HepG2 (cell line): Measurements from ENCODE around the gene PHB1. TPM values are rescaled to one million over a fixed set of nuclear protein-coding genes. Genes with fewer than 3 reads are reported as not detected.

Source experiments
- ATF7-NPFF ChIP-seq: sonication (generic); formaldehyde crosslinking; IDR thresholded peaks from 2 replicates; pipeline ENCODE4 v1.8.1; 2023; ENCODE audit warnings: mild to moderate bottlenecking, low read depth, missing genetic modification reagents, moderate library complexity
- CHD2 ChIP-seq: IDR thresholded peaks from 2 replicates; pipeline ENCODE4 v1.6.1; 2011; ENCODE audit warnings: low read depth, low read length, improper control_type of control experiment
- DMAP1 ChIP-seq: IDR thresholded peaks from 2 replicates; pipeline ENCODE4 v1.6.1; 2016
- HDAC1 ChIP-seq: sonication (generic); formaldehyde crosslinking; IDR thresholded peaks from 2 replicates; pipeline ENCODE4 v1.5.1; 2020; ENCODE audit warnings: mild to moderate bottlenecking, missing genetic modification reagents
- HINFP ChIP-seq: sonication (generic); formaldehyde crosslinking; IDR thresholded peaks from 2 replicates; pipeline ENCODE4 v1.4.0; 2020; ENCODE audit warnings: low read depth, mild to moderate bottlenecking, missing genetic modification reagents
- MAZ ChIP-seq, 2 experiments: sonication (generic) in 1 of 2; formaldehyde crosslinking in 1 of 2; IDR thresholded peaks; 2 replicates each; pipeline versions ENCODE4 v1.5.0 to v1.6.1; 2012 to 2020; ENCODE audit warnings: low read depth in 2 of 2, mild to moderate bottlenecking in 2 of 2, borderline replicate concordance in 1 of 2, improper control_type of control experiment in 1 of 2, low read length in 1 of 2, missing genetic modification reagents in 1 of 2, moderate library complexity in 1 of 2
- RXRB ChIP-seq: IDR thresholded peaks from 2 replicates; pipeline ENCODE4 v1.6.1; 2016; ENCODE audit warnings: borderline replicate concordance, missing genetic modification reagents, missing compliant biosample characterization
- TCF12 ChIP-seq, 2 experiments: fragments of 450-650 bp in 1 of 2; sonication (generic) in 1 of 2; formaldehyde crosslinking in 1 of 2; IDR thresholded peaks; 2 replicates each; pipeline versions ENCODE4 v1.6.1 to v1.8.0; 2017 to 2022; ENCODE audit warnings: antibody characterized with exemption in 1 of 2, mild to moderate bottlenecking in 1 of 2, missing genetic modification reagents in 1 of 2, moderate library complexity in 1 of 2
- USF2 ChIP-seq, 2 experiments: sonication (generic) in 1 of 2; formaldehyde crosslinking in 1 of 2; IDR thresholded peaks; 2 replicates each; pipeline versions ENCODE4 v1.5.1 to v1.6.1; 2011 to 2020; ENCODE audit warnings: borderline replicate concordance in 1 of 2, low read depth in 1 of 2, low read length in 1 of 2, mild to moderate bottlenecking in 1 of 2, missing genetic modification reagents in 1 of 2, moderate library complexity in 1 of 2
- ZBTB40 ChIP-seq, 2 experiments: fragments of 450-650 bp in 1 of 2; sonication (generic) in 1 of 2; formaldehyde crosslinking in 1 of 2; IDR thresholded peaks; 2 replicates each; pipeline versions ENCODE4 v1.6.1 to v1.8.0; 2016 to 2022; ENCODE audit warnings: antibody characterized with exemption in 1 of 2, mild to moderate bottlenecking in 1 of 2, missing genetic modification reagents in 1 of 2
- ZNF749 ChIP-seq: sonication (generic); formaldehyde crosslinking; IDR thresholded peaks from 2 replicates; pipeline ENCODE4 v1.8.0; 2022; ENCODE audit warnings: mild to moderate bottlenecking, missing genetic modification reagents, moderate library complexity, borderline replicate concordance
- ZSCAN31 ChIP-seq: sonication (generic); formaldehyde crosslinking; IDR thresholded peaks from 2 replicates; pipeline ENCODE4 v1.5.0; 2020; ENCODE audit warnings: low read depth, mild to moderate bottlenecking, missing genetic modification reagents
- polyA plus RNA-seq, 8 experiments: library from polyadenylated mRNA; depleted of rRNA in 3 of 8; stranded (reverse) in 7 of 8; unstranded in 1 of 8; fragments of >200 nt; fragmentation: Illumina TruSeq in 4 of 8; extraction: Trizol in 4 of 8; gene quantifications; 2 replicates each; pipeline versions ENCODE4 v1.2.1 to v1.2.3, GENCODE V29; 2011 to 2016; ENCODE audit warnings: low read depth in 4 of 8, missing spikeins in 1 of 8, mixed read lengths in 1 of 8; ENCODE audit not compliant: insufficient read depth in 1 of 8
- total RNA-seq, 5 experiments: library from RNA; depleted of rRNA; stranded (reverse); fragments of >200 nt; fragmentation: Illumina TruSeq; extraction: Trizol; gene quantifications; 2 replicates each; pipeline ENCODE4 v1.2.3, GENCODE V29; 2016; ENCODE audit warnings: low read depth in 1 of 5

Gene PHB1
- total and polyA plus RNA-seq, 2 of the 13 experiments (the other 11 are each of a cell fraction or from before 2014, with no cell fraction given), result 515 to 688 TPM

- TF ChIP-seq ATF7-NPFF, result peak; percentile 7
- no peak for TF ChIP-seq ZBTB40 (IDR thresholded peaks at IDR 0.05)
- no peak for TF ChIP-seq ZBTB40 (CRISPR knock-in tag; IDR thresholded peaks at IDR 0.05)
- peak; percentile 25; the same call in 1 of the 2 replicates for TF ChIP-seq HINFP (CRISPR knock-in tag)
- peak; percentile 30; the same call in 1 of the 2 replicates for TF ChIP-seq ZSCAN31 (CRISPR knock-in tag)
- peak; percentile 45; the same call in 1 of the 2 replicates for TF ChIP-seq RXRB (CRISPR knock-in tag)
- peak; percentile 98 for TF ChIP-seq MAZ (IDR thresholded peaks at IDR 0.05; ENCODE audit: borderline replicate concordance, low read depth, low read length)
- peak; percentile 98 for TF ChIP-seq MAZ (CRISPR knock-in tag; IDR thresholded peaks at IDR 0.05; ENCODE audit: low read depth)
- no peak for TF ChIP-seq USF2 (IDR thresholded peaks at IDR 0.05; ENCODE audit: low read depth, low read length)
- TF ChIP-seq USF2 (CRISPR knock-in tag; IDR thresholded peaks at IDR 0.05; ENCODE audit: borderline replicate concordance), result no peak
- no peak for TF ChIP-seq TCF12 (IDR thresholded peaks at IDR 0.05)
- TF ChIP-seq TCF12 (CRISPR knock-in tag; IDR thresholded peaks at IDR 0.05), result 0 out of 2 replicates have a peak, but pooled peaks have one; percentile 59
- TF ChIP-seq DMAP1 (CRISPR knock-in tag), result no peak
- TF ChIP-seq HDAC1, result peak; percentile 19; the same call in 1 of the 2 replicates
- 0 out of 2 replicates have a peak, but pooled peaks have one; percentile 54 for TF ChIP-seq ZNF749 (CRISPR knock-in tag)
- peak; percentile 90 for TF ChIP-seq CHD2
Observed at GRCh38 chr17:49361902-49362722, 52.6 kb downstream of the PHB1 start, which contains the start of gene ZNF652 (continued).
